Right lobe of liver (tissue), 4 donors: ENCODE measurements around the gene TMEM132D.

Source experiments
- CTCF ChIP-seq, 4 donors: fragments of 200-600 bp in 3 of 4; fragments of 450-650 bp in 1 of 4; IDR thresholded peaks; one replicate each; pipeline versions ENCODE4 v1.5.1 to v1.8.0; 2016 to 2022; ENCODE audit warnings: antibody characterized with exemption in 4 of 4, mild to moderate bottlenecking in 2 of 4
- POLR2A ChIP-seq: fragments of 450-650 bp; IDR thresholded peaks from one replicate; pipeline ENCODE4 v1.6.1; 2017; ENCODE audit warnings: antibody characterized with exemption, mild to moderate bottlenecking
- donor health status: DM: no; HTN: no; CAD: no.
- donor health status: DM: no; HTN: no; CAD: no.
- donor health status: DM: no; HTN: yes; CAD: no.

- no peak for TF ChIP-seq CTCF (IDR thresholded peaks at IDR 0.05)
- no peak for TF ChIP-seq POLR2A
These were observed 45.8 kb upstream of the TMEM132D start for GRCh38 chr12:129949651-129950050.
